ENCODE measurements around the gene MAP4. TPM values are rescaled to one million over a fixed set of nuclear protein-coding genes. Genes with fewer than 3 reads are reported as not detected.

MAP4 gene
- total and polyA plus RNA-seq, 2 donors (not counting 1 experiment from before 2014, with no cell fraction given), result 39.2 to 132 TPM

DNA sequence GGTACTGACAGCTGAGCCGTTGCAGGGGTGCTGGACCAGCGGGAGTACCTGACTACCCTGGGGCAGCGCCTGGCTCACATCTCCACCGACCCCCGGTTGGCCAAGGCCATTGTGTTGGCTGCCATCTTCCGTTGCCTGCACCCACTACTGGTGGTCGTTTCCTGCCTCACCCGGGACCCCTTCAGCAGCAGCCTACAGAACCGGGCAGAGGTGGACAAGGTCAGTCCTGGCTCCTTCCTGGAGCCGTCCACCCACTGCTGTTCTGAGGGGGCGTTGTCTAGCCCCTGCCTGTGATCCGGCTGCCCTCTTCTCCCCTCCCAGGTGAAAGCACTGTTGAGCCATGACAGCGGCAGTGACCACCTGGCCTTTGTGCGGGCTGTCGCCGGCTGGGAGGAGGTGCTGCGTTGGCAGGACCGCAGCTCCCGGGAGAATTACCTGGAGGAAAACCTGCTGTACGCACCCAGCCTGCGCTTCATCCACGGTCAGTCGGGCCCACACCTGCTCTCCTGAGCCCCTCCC, 167.6 kb downstream of the MAP4 start:
- TF ChIP-seq, protein P1, sequence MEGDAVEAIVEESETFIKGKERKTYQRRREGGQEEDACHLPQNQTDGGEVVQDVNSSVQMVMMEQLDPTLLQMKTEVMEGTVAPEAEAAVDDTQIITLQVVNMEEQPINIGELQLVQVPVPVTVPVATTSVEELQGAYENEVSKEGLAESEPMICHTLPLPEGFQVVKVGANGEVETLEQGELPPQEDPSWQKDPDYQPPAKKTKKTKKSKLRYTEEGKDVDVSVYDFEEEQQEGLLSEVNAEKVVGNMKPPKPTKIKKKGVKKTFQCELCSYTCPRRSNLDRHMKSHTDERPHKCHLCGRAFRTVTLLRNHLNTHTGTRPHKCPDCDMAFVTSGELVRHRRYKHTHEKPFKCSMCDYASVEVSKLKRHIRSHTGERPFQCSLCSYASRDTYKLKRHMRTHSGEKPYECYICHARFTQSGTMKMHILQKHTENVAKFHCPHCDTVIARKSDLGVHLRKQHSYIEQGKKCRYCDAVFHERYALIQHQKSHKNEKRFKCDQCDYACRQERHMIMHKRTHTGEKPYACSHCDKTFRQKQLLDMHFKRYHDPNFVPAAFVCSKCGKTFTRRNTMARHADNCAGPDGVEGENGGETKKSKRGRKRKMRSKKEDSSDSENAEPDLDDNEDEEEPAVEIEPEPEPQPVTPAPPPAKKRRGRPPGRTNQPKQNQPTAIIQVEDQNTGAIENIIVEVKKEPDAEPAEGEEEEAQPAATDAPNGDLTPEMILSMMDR (IDR thresholded peaks at IDR 0.05), result no peak
- TF ChIP-seq EZH2 (IDR thresholded peaks at IDR 0.05; ENCODE audit: borderline replicate concordance, insufficient read depth, low read depth, low read length, poor library complexity, severe bottlenecking), result no peak
- Mint-ChIP-seq H3K9me3 (ENCODE audit: insufficient read depth) (no peaks in the 10 kb centered on the region), H3K27me3 (no peaks in the 10 kb centered on the region), H3K27ac (no peak overlapping the region), H3K4me1 (peaks cover 5% of the 10 kb centered on the region), H3K4me3 (no peak overlapping the region)
- no peak overlapping the region for H3K27ac ChIP-seq (ENCODE audit: low read length in 2 of 2)
- POLR2A ChIA-PET, result no interaction called here
- no peak overlapping the region for H3K4me2 ChIP-seq (replicated peaks; ENCODE audit: low read depth, low read length, poor library complexity, severe bottlenecking)
- no peak overlapping the region for H3K4me3 ChIP-seq (ENCODE audit: control extremely low read depth in 1 of 5, extremely low read depth in 1 of 5, insufficient read depth in 1 of 5, low read depth in 2 of 5, low read length in 4 of 5)
- ATAC-seq (ENCODE audit: low read depth) (no peak), DNase-seq (no peak)
- H2AFZ ChIP-seq (ENCODE audit: insufficient read depth, low read depth, low read length, poor library complexity, severe bottlenecking), result no peak overlapping the region
- H3K79me2 ChIP-seq (ENCODE audit: control insufficient read depth, insufficient read depth, low read length), result no peaks in the 10 kb centered on the region
- WGBS (ENCODE audit: insufficient coverage), result 97% methylated on average over 22 of the region's 23 CpGs
- H4K20me1 ChIP-seq (ENCODE audit: control insufficient read depth, insufficient read depth, low read length, poor library complexity, severe bottlenecking), result no peaks in the 10 kb centered on the region
- H3K9ac ChIP-seq (ENCODE audit: low read length), result no peak overlapping the region
- no peaks in the 10 kb centered on the region for H3K27me3 ChIP-seq (replicated peaks in 1 of 4; ENCODE audit: control extremely low read depth in 1 of 4, control insufficient read depth in 3 of 4, insufficient read depth in 4 of 4, low read length in 3 of 4)
- CTCF ChIA-PET, result no interaction called here
- peaks cover under 1 to 73% of the 10 kb centered on the region in 2 experiments for H3K36me3 ChIP-seq (replicated peaks in 1 of 2; ENCODE audit: control extremely low read depth in 1 of 2, control insufficient read depth in 1 of 2, extremely low read depth in 1 of 2, insufficient read depth in 2 of 2, low read length in 1 of 2)
- H3K4me1 ChIP-seq (ENCODE audit: control insufficient read depth in 2 of 2, insufficient read depth in 2 of 2, low read length in 2 of 2), result peaks cover 4 to 8% of the 10 kb centered on the region in 2 donors
- peaks cover 0 to 4% (median 0%) of the 10 kb centered on the region in 3 donors for H3K9me3 ChIP-seq (ENCODE audit: control extremely low read depth in 1 of 3, control insufficient read depth in 2 of 3, insufficient read depth in 1 of 3, low read length in 2 of 3)
- intact Hi-C loops (cut with micrococcal nuclease), result no loop called here

DNA sequence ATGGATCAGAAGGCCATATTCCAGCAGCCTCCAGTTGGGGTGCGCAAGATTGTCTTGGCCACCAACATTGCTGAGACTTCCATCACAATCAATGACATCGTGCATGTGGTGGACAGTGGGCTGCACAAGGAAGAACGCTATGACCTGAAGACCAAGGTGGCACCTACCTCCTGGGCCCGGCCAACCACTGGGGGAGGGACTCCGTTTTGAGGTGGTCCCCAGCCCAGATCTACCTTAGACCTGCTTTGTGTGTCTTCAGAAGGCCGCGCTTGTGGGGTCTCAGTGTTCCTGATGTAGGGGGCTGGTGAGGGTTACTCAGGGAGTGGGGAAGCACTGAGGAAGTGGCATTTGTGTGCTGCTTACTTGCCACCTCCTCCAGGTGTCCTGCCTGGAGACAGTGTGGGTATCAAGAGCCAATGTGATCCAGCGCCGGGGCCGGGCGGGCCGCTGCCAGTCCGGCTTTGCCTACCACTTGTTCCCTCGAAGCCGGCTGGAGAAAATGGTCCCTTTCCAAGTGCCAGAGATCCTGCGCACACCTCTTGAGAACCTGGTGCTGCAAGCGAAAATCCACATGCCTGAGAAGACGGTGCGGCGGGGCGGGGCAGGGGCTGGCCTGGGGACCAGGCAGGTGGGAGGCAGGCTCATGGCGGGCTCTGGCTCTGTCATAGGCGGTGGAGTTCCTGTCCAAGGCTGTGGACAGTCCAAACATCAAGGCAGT, 168.3 kb downstream of the MAP4 start:
- Mint-ChIP-seq H3K27ac (no peak overlapping the region), H3K4me3 (no peak overlapping the region), H3K27me3 (no peaks in the 10 kb centered on the region), H3K4me1 (peaks cover 5% of the 10 kb centered on the region), H3K9me3 (ENCODE audit: insufficient read depth) (no peaks in the 10 kb centered on the region)
- POLR2A ChIA-PET, result no interaction called here
- no peak overlapping the region for H3K9ac ChIP-seq (ENCODE audit: low read length)
- CTCF ChIA-PET, result no interaction called here
- no peak for ATAC-seq (ENCODE audit: low read depth)
- peaks cover 0 to 4% (median 0%) of the 10 kb centered on the region in 3 donors for H3K9me3 ChIP-seq (ENCODE audit: control extremely low read depth in 1 of 3, control insufficient read depth in 2 of 3, insufficient read depth in 1 of 3, low read length in 2 of 3)
- H4K20me1 ChIP-seq (ENCODE audit: control insufficient read depth, insufficient read depth, low read length, poor library complexity, severe bottlenecking), result no peaks in the 10 kb centered on the region
- WGBS (ENCODE audit: insufficient coverage), result 97% methylated on average over 21 of the region's 23 CpGs
- no peak for DNase-seq
- no peak overlapping the region for H3K4me2 ChIP-seq (replicated peaks; ENCODE audit: low read depth, low read length, poor library complexity, severe bottlenecking)
- no peaks in the 10 kb centered on the region for H3K79me2 ChIP-seq (ENCODE audit: control insufficient read depth, insufficient read depth, low read length)
- intact Hi-C loops (cut with micrococcal nuclease), result no loop called here
- no peak overlapping the region for H2AFZ ChIP-seq (ENCODE audit: insufficient read depth, low read depth, low read length, poor library complexity, severe bottlenecking)
- H3K4me3 ChIP-seq (ENCODE audit: control extremely low read depth in 1 of 5, extremely low read depth in 1 of 5, insufficient read depth in 1 of 5, low read depth in 2 of 5, low read length in 4 of 5), result no peak overlapping the region
- H3K36me3 ChIP-seq (replicated peaks in 1 of 2; ENCODE audit: control extremely low read depth in 1 of 2, control insufficient read depth in 1 of 2, extremely low read depth in 1 of 2, insufficient read depth in 2 of 2, low read length in 1 of 2), result peaks cover 0 to 76% of the 10 kb centered on the region in 2 experiments
- H3K27ac ChIP-seq (ENCODE audit: low read length in 2 of 2), result no peak overlapping the region
- peaks cover 4 to 8% of the 10 kb centered on the region in 2 donors for H3K4me1 ChIP-seq (ENCODE audit: control insufficient read depth in 2 of 2, insufficient read depth in 2 of 2, low read length in 2 of 2)
- TF ChIP-seq, protein P1 (IDR thresholded peaks at IDR 0.05), result no peak
- no peak for TF ChIP-seq EZH2 (IDR thresholded peaks at IDR 0.05; ENCODE audit: borderline replicate concordance, insufficient read depth, low read depth, low read length, poor library complexity, severe bottlenecking)
- H3K27me3 ChIP-seq (replicated peaks in 1 of 4; ENCODE audit: control extremely low read depth in 1 of 4, control insufficient read depth in 3 of 4, insufficient read depth in 4 of 4, low read length in 3 of 4), result no peaks in the 10 kb centered on the region
